Suppressor macrophage treated with lipopolysaccharide for 4 hours (primary cell): ENCODE measurements around the gene ZDHHC24.
A peak's percentile ranks its signal among the peaks of the same experiment; 100 is the strongest.
"Not testable (repeated sequence)": the region's sequence is repeated elsewhere in the genome, so short reads cannot be mapped to it uniquely, and the experiment has no call there.

Source experiments
- DNase-seq: peaks from one replicate; pipeline ENCODE4 v3.0.0-alpha.2; 2020

Gene ZDHHC24, protein sequence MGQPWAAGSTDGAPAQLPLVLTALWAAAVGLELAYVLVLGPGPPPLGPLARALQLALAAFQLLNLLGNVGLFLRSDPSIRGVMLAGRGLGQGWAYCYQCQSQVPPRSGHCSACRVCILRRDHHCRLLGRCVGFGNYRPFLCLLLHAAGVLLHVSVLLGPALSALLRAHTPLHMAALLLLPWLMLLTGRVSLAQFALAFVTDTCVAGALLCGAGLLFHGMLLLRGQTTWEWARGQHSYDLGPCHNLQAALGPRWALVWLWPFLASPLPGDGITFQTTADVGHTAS

GRCh38 chr11:66545701-66546367 is at the start of gene ZDHHC24:
Gene ZDHHC24 (minus strand): TSS chr11:66546048. CDS start chr11:66546003, 45 bp downstream.
- DNase-seq: peak; percentile 99

GRCh38 chr11:66595245-66595904 is 49.5 kb upstream of the ZDHHC24 start:
- no peak for DNase-seq

GRCh38 chr11:66593650-66594049 is 47.8 kb upstream of the ZDHHC24 start:
- no peak for DNase-seq

GRCh38 chr11:66593303-66593635 is 47.4 kb upstream of the ZDHHC24 start:
- DNase-seq: no peak

GRCh38 chr11:66592457-66593302 is 46.8 kb upstream of the ZDHHC24 start, which contains the start of the genes CCDC87 and CCS:
Gene CCDC87 (minus strand): TSS chr11:66593063. CDS start chr11:66593015, 48 bp downstream.
Gene CCS (plus strand): TSS chr11:66593185. CDS start chr11:66593262, 77 bp downstream.
- DNase-seq: peak; percentile 99

GRCh38 chr11:66591175-66591574 is 45.3 kb upstream of the ZDHHC24 start:
- no peak for DNase-seq

DNA sequence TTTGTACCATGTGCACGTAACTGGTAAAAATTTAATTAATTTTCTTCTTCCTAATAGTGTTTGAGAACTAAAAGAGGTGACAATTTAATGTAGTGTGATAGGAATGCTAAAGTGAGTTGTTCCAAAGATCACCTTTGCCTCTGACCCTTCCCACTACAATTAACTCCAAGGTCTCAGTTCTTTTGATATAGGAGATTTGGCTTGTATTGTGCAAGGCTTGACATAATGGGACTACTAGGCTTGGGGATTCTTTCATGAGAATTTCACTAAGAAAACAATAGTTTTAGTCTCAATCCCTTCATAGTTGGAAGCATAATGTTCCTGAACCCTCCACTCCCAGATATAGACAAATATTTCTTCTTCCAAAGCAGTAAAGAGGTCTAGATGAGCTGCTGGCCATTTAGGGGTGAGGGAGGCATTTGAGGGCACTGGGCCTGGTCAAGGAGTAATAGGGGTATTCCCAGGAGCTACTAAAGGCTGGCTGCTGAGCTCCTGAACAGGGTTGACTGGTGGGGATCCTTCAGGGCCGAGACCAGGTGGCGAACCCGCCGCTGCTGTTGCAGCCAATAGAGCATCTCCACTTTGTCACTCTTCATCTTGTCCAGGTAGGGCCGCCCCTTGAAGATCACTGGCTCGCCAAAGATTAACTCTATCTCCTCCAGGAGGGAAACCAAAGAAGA is 44.3 kb upstream of the ZDHHC24 start:
- DNase-seq: no peak

DNA sequence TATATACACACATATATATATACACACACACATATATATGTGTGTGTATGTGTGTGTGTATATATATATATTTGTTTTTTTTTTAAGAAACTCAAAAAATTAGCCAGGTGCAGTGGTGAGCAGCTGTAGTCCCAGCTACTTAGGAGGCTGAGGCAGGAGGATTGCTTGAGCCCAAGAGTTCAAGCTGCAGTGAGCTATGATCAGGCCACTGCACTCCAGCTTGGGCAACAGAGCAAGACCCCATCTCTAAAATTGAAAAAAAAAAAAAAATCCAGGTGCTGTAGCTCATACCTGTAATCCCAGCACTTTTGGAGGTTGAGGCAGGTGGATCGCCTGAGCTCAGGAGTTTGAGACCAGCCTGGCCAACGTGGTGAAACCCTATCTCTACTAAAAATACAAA is 43.5 kb upstream of the ZDHHC24 start:
- not testable (repeated sequence) for DNase-seq

GRCh38 chr11:66586136-66586535 is 40.3 kb upstream of the ZDHHC24 start:
- DNase-seq: no peak

- DNase-seq: not testable (repeated sequence)
Observed at GRCh38 chr11:66585447-66585846, 39.6 kb upstream of the ZDHHC24 start.

GRCh38 chr11:66582565-66583147 is 36.8 kb upstream of the ZDHHC24 start:
- not testable (repeated sequence) for DNase-seq

GRCh38 chr11:66581261-66581660 is 35.4 kb upstream of the ZDHHC24 start:
- DNase-seq: no peak

DNA sequence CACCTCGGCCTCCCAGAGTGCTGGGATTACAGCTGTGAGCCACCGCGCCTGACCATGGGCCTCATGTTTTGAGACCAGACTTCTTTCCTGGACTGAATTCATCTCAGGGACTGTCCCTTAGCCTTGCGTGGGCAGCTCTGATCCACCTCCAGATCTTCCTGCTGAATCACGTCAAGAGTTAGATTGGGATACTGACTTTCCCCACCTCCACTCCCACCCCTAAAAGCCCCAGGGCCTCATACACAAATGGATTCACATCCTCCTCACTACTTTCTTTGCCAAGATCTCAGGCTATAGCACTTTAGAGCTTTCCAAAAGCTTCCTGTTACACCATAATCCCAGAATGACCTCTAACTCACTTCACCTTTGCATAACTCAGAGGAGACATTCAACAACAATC is 35.0 kb upstream of the ZDHHC24 start:
- peak; percentile 54 for DNase-seq

DNA sequence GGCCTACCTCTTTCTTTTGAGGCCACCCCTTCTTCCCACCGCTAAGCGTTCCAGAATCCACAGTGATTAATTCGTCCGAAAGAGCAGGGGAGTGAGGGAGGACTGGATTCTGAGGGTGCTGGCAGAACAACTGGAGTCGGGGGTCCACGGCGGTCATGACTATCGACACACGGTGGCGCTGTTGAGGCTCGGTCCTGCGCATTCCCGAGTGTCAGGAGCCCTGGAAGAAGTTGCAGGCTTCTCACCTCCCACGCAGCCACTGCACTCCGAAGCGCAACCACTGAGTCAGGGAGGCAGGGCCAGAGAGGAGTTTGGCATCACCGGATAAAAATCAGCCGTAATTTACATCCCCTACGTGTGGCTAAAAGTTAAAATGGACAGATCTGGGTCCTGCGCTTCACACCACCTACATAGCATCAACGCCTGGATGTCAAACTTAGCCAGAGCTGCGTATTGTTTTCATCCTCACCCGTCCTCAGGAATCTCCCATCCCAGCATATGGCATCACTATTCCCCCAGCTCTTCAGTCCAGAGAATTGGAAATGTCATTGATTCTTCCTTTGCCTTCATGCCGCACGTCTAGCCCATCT is 33.3 kb upstream of the ZDHHC24 start:
- DNase-seq: peak; percentile 90

- DNase-seq: no peak
Observed at GRCh38 chr11:66570850-66571180, 25.0 kb upstream of the ZDHHC24 start.

DNA sequence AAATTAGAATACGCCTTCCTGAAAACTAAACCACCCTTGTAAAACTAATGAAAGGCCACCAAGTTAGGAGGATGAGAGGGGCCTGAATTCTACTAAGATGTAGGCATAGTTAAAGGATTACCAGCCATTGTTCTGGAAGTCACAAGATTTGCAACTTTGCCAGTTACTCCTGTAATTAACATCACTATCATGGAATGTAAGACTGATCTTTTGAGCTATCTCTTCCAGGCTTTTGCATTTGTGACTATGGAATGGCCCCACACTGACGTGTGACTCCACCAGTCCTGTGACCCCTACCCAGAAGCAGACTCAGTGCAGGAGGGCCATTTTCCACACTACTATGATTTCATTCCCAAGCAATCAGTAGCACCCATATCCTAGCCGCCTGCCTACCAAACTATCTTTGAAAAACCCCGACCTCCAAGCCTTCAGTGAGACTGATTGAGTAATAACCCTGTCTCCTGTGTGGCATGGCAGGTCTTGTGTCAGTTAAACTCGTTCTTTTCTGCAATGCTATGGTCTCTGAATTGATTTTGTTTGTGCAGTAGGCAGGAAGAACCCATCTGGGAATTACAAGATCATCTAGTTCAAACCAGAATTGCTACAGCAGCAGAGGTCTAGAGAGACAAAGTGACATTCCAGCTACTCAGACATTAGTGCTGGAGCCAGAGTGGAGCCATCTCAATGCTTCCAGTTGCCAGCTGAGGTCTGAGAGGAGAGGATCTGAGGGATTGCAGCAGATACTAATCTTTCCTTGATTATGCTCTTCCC is 24.4 kb upstream of the ZDHHC24 start:
- DNase-seq: no peak

GRCh38 chr11:66569076-66569475 is 23.2 kb upstream of the ZDHHC24 start:
- no peak for DNase-seq

DNA sequence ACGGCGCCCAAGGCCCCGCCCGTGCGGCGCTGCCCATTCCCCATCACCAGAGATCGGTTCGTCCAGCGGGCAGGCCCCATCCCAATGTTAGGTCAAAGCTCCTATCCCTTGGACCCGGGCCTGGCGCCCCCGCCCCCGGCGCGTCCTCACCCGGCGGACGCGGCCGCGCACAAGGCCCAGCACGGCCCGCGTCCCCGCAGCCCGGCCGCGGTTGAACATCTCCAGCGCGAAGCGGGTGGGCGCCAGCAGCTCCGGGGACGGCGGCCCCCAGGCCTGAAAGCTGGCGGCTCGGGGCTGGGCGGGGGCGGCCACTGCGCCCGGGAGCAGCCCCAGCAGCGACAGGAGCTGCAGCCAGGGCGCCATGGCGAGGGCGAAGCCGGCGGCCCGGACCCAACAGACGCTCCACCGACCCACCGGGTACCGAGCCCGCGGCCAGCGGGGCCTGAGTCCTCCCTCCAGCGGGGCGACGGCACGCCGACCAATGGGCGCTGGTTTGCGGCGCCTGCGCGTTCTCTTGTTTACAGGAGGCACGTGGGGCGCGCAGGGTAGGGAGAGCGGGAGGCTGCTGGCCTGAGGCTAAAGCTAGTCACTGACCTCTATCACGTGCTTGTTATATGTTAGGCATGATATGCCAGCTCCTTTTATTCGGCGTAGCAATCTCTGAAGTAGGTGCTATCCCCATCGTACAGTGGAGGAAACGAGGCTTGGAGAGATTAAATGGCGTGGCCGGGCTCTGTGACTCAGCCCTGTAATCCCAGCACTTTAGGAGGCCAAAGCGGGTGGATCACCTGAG is 22.5 kb upstream of the ZDHHC24 start, which contains the start of gene CTSF:
Gene CTSF, minus strand, starts transcription at position 483 of the 793 bp plus-strand sequence. Its CDS starts 120 bp downstream, at position 363.
- peak; percentile 88 for DNase-seq

- no peak for DNase-seq
Observed at GRCh38 chr11:66567787-66568123, 21.9 kb upstream of the ZDHHC24 start.

- no peak for DNase-seq
Observed at GRCh38 chr11:66566221-66566620, 20.4 kb upstream of the ZDHHC24 start.
